K562 (cell line): ENCODE data around the gene CDKN2AIPNL. TPM values are rescaled to one million over a fixed set of nuclear protein-coding genes. Genes with fewer than 3 reads are reported as not detected.

Experiments
- ATAC-seq: fragments of 200-7000 bp; cut with Tn5 transposase; 3 replicates; pipeline ENCODE4 v1.9.1; 2020; ENCODE audit warnings: moderate library complexity
- BruUV-seq: library from RNA; stranded (reverse); fragments of 400-500 nt; replicated peaks from 2 replicates; lab custom pipeline; 2021; lab: Mats Ljungman, UMichigan
- CTCF ChIA-PET: fragments of 300-600 bp; formaldehyde crosslinking; extraction: SDS; loops from one replicate; lab custom pipeline; 2021; ENCODE audit warnings: low intra/inter-chr PET ratio; lab: Yijun Ruan, JAX
- POLR2A ChIA-PET: fragments of 300-600, 350-650 bp; sonication (Branson Sonifier 250); formaldehyde crosslinking; extraction: SDS; loops from one replicate; lab custom pipeline; 2021; ENCODE audit warnings: antibody characterized with exemption, inconsistent platforms; lab: Yijun Ruan, JAX
- DNase-seq, 4 experiments: peaks; one replicate each; pipeline versions ENCODE4 v3.0.0 to v3.0.0-alpha.2; 2011 to 2018; ENCODE audit warnings: low spot score in 3 of 4, mixed read lengths in 3 of 4; ENCODE audit errors: extremely low read depth in 1 of 4
- FAIRE-seq: peaks from 2 replicates; lab custom pipeline; 2011; peaks lifted over from hg19 to GRCh38; lab: Jason Lieb, UNC
- H2AFZ ChIP-seq: 2 replicates; pipeline ENCODE4 v1.6.0; 2011; ENCODE audit warnings: low read depth, low read length, control low read depth, inconsistent platforms
- H3K27ac ChIP-seq: fragments of 200-600 bp; 3 replicates; pipeline ENCODE4 v1.8.0; 2011; ENCODE audit warnings: low read depth, mild to moderate bottlenecking, control low read depth, inconsistent platforms, low read length, moderate library complexity, mixed read lengths; ENCODE audit errors: extremely low read depth
- H3K27me3 ChIP-seq, 2 experiments: fragments of 300-600 bp in 1 of 2; 2 replicates in 1 of 2; 3 replicates in 1 of 2; pipeline versions ENCODE4 v1.6.0 to v1.8.0; 2011; ENCODE audit warnings: inconsistent platforms in 2 of 2, low read length in 2 of 2, mild to moderate bottlenecking in 1 of 2, mixed read lengths in 1 of 2, moderate library complexity in 1 of 2; ENCODE audit not compliant: control insufficient read depth in 2 of 2, insufficient read depth in 2 of 2
- H3K36me3 ChIP-seq: fragments of 300-600 bp; 3 replicates; pipeline ENCODE4 v1.8.0; 2011; ENCODE audit warnings: mild to moderate bottlenecking, low read length, inconsistent platforms; ENCODE audit not compliant: control insufficient read depth, insufficient read depth
- H3K4me1 ChIP-seq, 2 experiments: fragments of 200-600 bp in 1 of 2; replicated peaks in 1 of 2; 2 replicates in 1 of 2; 3 replicates in 1 of 2; pipeline versions ENCODE4 v1.5.1 to v1.8.0; 2011; ENCODE audit warnings: inconsistent platforms in 2 of 2, low read length in 2 of 2, mild to moderate bottlenecking in 1 of 2, mixed read lengths in 1 of 2, moderate library complexity in 1 of 2; ENCODE audit not compliant: control insufficient read depth in 2 of 2, insufficient read depth in 2 of 2
- H3K4me2 ChIP-seq: 2 replicates; pipeline ENCODE4 v1.6.1; 2011; ENCODE audit warnings: low read length, control low read depth, inconsistent platforms, mixed read lengths; ENCODE audit not compliant: insufficient read depth
- H3K4me3 ChIP-seq: fragments of 200-600 bp; sonication (generic), shearing (Covaris generic); 2 replicates; pipeline ENCODE4 v1.5.1; 2016; ENCODE audit warnings: control low read depth, inconsistent platforms
- H3K79me2 ChIP-seq: fragments of 200-600 bp; 3 replicates; pipeline ENCODE4 v1.8.0; 2011; ENCODE audit warnings: low read length, inconsistent platforms; ENCODE audit not compliant: control insufficient read depth, insufficient read depth
- H3K9ac ChIP-seq, 2 experiments: 2 replicates each; pipeline versions ENCODE4 v1.6.0 to v1.6.1; 2011; ENCODE audit warnings: low read depth in 2 of 2, low read length in 2 of 2, control low read depth in 1 of 2, inconsistent platforms in 1 of 2, mild to moderate bottlenecking in 1 of 2, mixed read lengths in 1 of 2; ENCODE audit not compliant: insufficient read depth in 1 of 2
- H3K9me1 ChIP-seq: one replicate; pipeline ENCODE4 v1.6.0; 2011; ENCODE audit warnings: inconsistent platforms, mild to moderate bottlenecking, low read length, moderate library complexity; ENCODE audit not compliant: control insufficient read depth, insufficient read depth
- H3K9me3 ChIP-seq: replicated peaks from 2 replicates; pipeline ENCODE4 v1.5.1; 2011; ENCODE audit warnings: low read depth, low read length, inconsistent platforms; ENCODE audit not compliant: control insufficient read depth, insufficient read depth
- H4K20me1 ChIP-seq: replicated peaks from 2 replicates; pipeline ENCODE4 v1.6.1; 2011; ENCODE audit warnings: low read length, inconsistent platforms, mixed read lengths; ENCODE audit not compliant: control insufficient read depth, insufficient read depth
- FOS ChIP-seq: IDR thresholded peaks from 3 replicates; pipeline ENCODE4 v1.6.1; 2011; ENCODE audit not compliant: insufficient read length; ENCODE audit errors: extremely low read depth
- FOXA3 ChIP-seq, 2 experiments: fragments of 450-650 bp in 1 of 2; sonication (generic) in 1 of 2; formaldehyde crosslinking; IDR thresholded peaks in 1 of 2; conservative IDR thresholded peaks in 1 of 2; 2 replicates each; pipeline versions ENCODE4 v1.4.0 to v1.8.0; 2020 to 2022; ENCODE audit warnings: mild to moderate bottlenecking in 2 of 2, missing genetic modification reagents in 1 of 2
- HMGXB4 ChIP-seq: sonication (generic); formaldehyde crosslinking; IDR thresholded peaks from 2 replicates; pipeline ENCODE4 v1.8.1; 2023; ENCODE audit warnings: mild to moderate bottlenecking, missing genetic modification reagents
- JUNB ChIP-seq: fragments of 450-650 bp; formaldehyde crosslinking; conservative IDR thresholded peaks from 2 replicates; pipeline ENCODE4 v1.4.0; 2020; ENCODE audit warnings: mild to moderate bottlenecking
- KDM4B ChIP-seq, 2 experiments: fragments of 450-650 bp in 1 of 2; sonication (generic) in 1 of 2; IDR thresholded peaks; 2 replicates each; pipeline ENCODE4 v1.6.1; 2016 to 2017; ENCODE audit warnings: borderline replicate concordance in 2 of 2, antibody characterized with exemption in 1 of 2, low read depth in 1 of 2, mild to moderate bottlenecking in 1 of 2
- MAFF ChIP-seq: IDR thresholded peaks from 2 replicates; pipeline ENCODE4 v1.6.1; 2012; ENCODE audit warnings: low read length, improper control_type of control experiment
- MAFG ChIP-seq: fragments of 450-650 bp; conservative IDR thresholded peaks from 2 replicates; pipeline ENCODE4 v1.6.1; 2016; ENCODE audit warnings: missing genetic modification characterization, missing compliant biosample characterization
- MCM7 ChIP-seq, 2 experiments: fragments of 450-650 bp; IDR thresholded peaks; 2 replicates each; pipeline ENCODE4 v1.6.1; 2016 to 2018
- MECOM ChIP-seq: fragments of 250-450 bp; sonication (Bioruptor Pico); IDR thresholded peaks from 2 replicates; pipeline ENCODE4 v1.8.0; 2022; ENCODE audit warnings: inconsistent platforms
- PBX2 ChIP-seq, 2 experiments: IDR thresholded peaks in 1 of 2; conservative IDR thresholded peaks in 1 of 2; 2 replicates each; pipeline ENCODE4 v1.6.1; 2016; ENCODE audit warnings: low read depth in 2 of 2, mild to moderate bottlenecking in 1 of 2, missing compliant biosample characterization in 1 of 2, missing genetic modification characterization in 1 of 2, moderate library complexity in 1 of 2
- PRMT5 ChIP-seq: sonication (generic); formaldehyde crosslinking; IDR thresholded peaks from 2 replicates; pipeline ENCODE4 v1.5.0; 2020; ENCODE audit warnings: missing genetic modification reagents
- PTRF ChIP-seq: fragments of 450-650 bp; IDR thresholded peaks from 2 replicates; pipeline ENCODE4 v1.6.1; 2016; ENCODE audit warnings: mild to moderate bottlenecking, missing genetic modification characterization, missing compliant biosample characterization
- RBM15 ChIP-seq: fragments of 200-400 bp; formaldehyde crosslinking; IDR thresholded peaks from 2 replicates; pipeline ENCODE4 v1.6.1; 2018; ENCODE audit warnings: mild to moderate bottlenecking, low read length, moderate library complexity; ENCODE audit not compliant: insufficient read depth
- RCOR1 ChIP-seq, 2 experiments: IDR thresholded peaks; 2 replicates each; pipeline ENCODE4 v1.6.1; 2012; ENCODE audit warnings: low read depth in 2 of 2, low read length in 2 of 2, borderline replicate concordance in 1 of 2, improper control_type of control experiment in 1 of 2
- SMARCB1 ChIP-seq: IDR thresholded peaks from 2 replicates; pipeline ENCODE4 v1.6.1; 2011; ENCODE audit warnings: improper control_type of control experiment, low read depth; ENCODE audit not compliant: insufficient read length
- SOX6 ChIP-seq: fragments of 450-650 bp; IDR thresholded peaks from 2 replicates; pipeline ENCODE4 v1.6.1; 2014; ENCODE audit warnings: mild to moderate bottlenecking
- SRF ChIP-seq, 2 experiments: fragments of 250-450, 450-650 bp in 1 of 2; sonication (Bioruptor Pico) in 1 of 2; sonication (generic) in 1 of 2; formaldehyde crosslinking; IDR thresholded peaks; 2 replicates each; pipeline versions ENCODE4 v1.5.0 to v1.5.1; 2020 to 2022; ENCODE audit warnings: mild to moderate bottlenecking in 1 of 2, missing genetic modification reagents in 1 of 2
- TAF1 ChIP-seq: IDR thresholded peaks from 2 replicates; pipeline ENCODE4 v1.6.1; 2011; ENCODE audit warnings: mild to moderate bottlenecking, low read length, moderate library complexity; ENCODE audit not compliant: insufficient read depth, control insufficient read depth, severe bottlenecking; ENCODE audit errors: extremely low read depth
- ZNF316 ChIP-seq: fragments of 450-650 bp; IDR thresholded peaks from 2 replicates; pipeline ENCODE4 v1.6.1; 2016
- ZNF57 ChIP-seq: fragments of 450-650 bp; formaldehyde crosslinking; IDR thresholded peaks from 2 replicates; pipeline ENCODE4 v1.4.0; 2020; ENCODE audit warnings: mild to moderate bottlenecking, moderate library complexity
- WGBS: fragments of 100-300 bp; shearing (Covaris generic); methylation state at CpG from one replicate; pipeline ENCODE4 v1.1.6; 2016; ENCODE audit warnings: low coverage, mixed read lengths; ENCODE audit not compliant: insufficient coverage; ENCODE audit errors: missing lambda C conversion rate; 5-methylcytosine and 5-hydroxymethylcytosine counted together
- in situ Hi-C: fragments of 300-500 bp; cut with MboI; formaldehyde crosslinking; loops from 4 replicates; pipeline ENCODE4 v1.15.0; 2018; ENCODE audit warnings: inconsistent platforms, mixed read lengths
- intact Hi-C: fragments of 100-400 bp; cut with micrococcal nuclease; formaldehyde crosslinking; loops from 2 replicates; pipeline ENCODE4 v1.14.2; 2022
- polyA plus RNA-seq, 8 experiments: library from polyadenylated mRNA; depleted of rRNA in 4 of 8; stranded (reverse) in 5 of 8; unstranded in 3 of 8; fragments of >200 nt; fragmentation: Nextera tagmentation in 2 of 8; fragmentation: Illumina TruSeq in 1 of 8; extraction: Ambion mirVana in 2 of 8; extraction: Trizol in 1 of 8; gene quantifications; 2 replicates each; pipeline versions ENCODE4 v1.2.1 to v1.2.3, GENCODE V29; 2011 to 2014; ENCODE audit warnings: inconsistent platforms in 1 of 8, missing spikeins in 1 of 8
- total RNA-seq, 7 experiments: library from RNA; depleted of rRNA in 6 of 7; stranded (reverse); fragments of >200 nt in 6 of 7; fragmentation: Illumina TruSeq in 2 of 7; extraction: Trizol in 2 of 7; gene quantifications; 2 replicates each; pipeline versions ENCODE4 v1.2.1 to v1.2.3, GENCODE V29; 2011 to 2021; ENCODE audit warnings: low replicate concordance in 1 of 7

The CDKN2AIPNL gene
- total and polyA plus RNA-seq, 9 of the 15 experiments (the other 6 are each of a cell fraction or from before 2014, with no cell fraction given): 19.9 to 46.9 (median 42.2) TPM

- ATAC-seq (no peak), DNase-seq (peak in 1 of 4 experiments; percentile 3), FAIRE-seq (no peak)
- CTCF ChIA-PET: no interaction called here
- Histone ChIP-seq H3K36me3 (no peaks in the 10 kb centered on the region), H3K9me1 (no peaks in the 10 kb centered on the region), H3K4me3 (no peak overlapping the region), H3K79me2 (no peaks in the 10 kb centered on the region), H3K9me3 (no peaks in the 10 kb centered on the region), H3K27me3 (no peaks in the 10 kb centered on the region), H3K4me1 (peaks cover 0 to 16% of the 10 kb centered on the region in 2 experiments; a peak in 2 of 5 replicates), H4K20me1 (no peaks in the 10 kb centered on the region), H3K9ac (no peak overlapping the region), H3K27ac (no peak overlapping the region), H3K4me2 (no peak overlapping the region), H2AFZ (no peak overlapping the region)
- intact Hi-C loops (no loop called here), in situ Hi-C loops (no loop called here)
- 4% methylated on average over 4 of the region's 4 CpGs for WGBS
- POLR2A ChIA-PET: interaction anchor here (0.6 kb wide), 1 partner anchor 68 kb away, joined by 4 read pairs; no protein-coding TSS in a partner anchor
- BruUV-seq: no TSS peak
- TF ChIP-seq HMGXB4: no peak
- TF ChIP-seq KDM4B (IDR thresholded peaks at IDR 0.05; ENCODE audit: borderline replicate concordance in 2 of 2, low read depth in 1 of 2): no peak
- no peak for TF ChIP-seq SRF (CRISPR knock-in tag; IDR thresholded peaks at IDR 0.05)
- TF ChIP-seq PRMT5 (CRISPR knock-in tag): no peak
- TF ChIP-seq MAFF: no peak
- TF ChIP-seq FOS: no peak
- TF ChIP-seq TAF1: no peak
- no peak for TF ChIP-seq RBM15
- no peak for TF ChIP-seq PTRF (tag)
- 0 out of 2 replicates have a peak, but pooled peaks have one; percentile 19 for TF ChIP-seq SOX6
- no peak for TF ChIP-seq PBX2 (CRISPR knock-in tag; IDR thresholded peaks at IDR 0.05; ENCODE audit: low read depth)
- peak; percentile 64 for TF ChIP-seq PBX2 (tag; conservative IDR thresholded peaks at IDR 0.05; ENCODE audit: low read depth)
- no peak for TF ChIP-seq JUNB (CRISPR knock-in tag)
- no peak for TF ChIP-seq ZNF57 (CRISPR knock-in tag)
- no peak for TF ChIP-seq SMARCB1
- TF ChIP-seq RCOR1 (IDR thresholded peaks at IDR 0.05; ENCODE audit: borderline replicate concordance in 1 of 2, low read depth in 2 of 2, low read length in 2 of 2): peak in 1 of 2 experiments; percentile 27; a peak in 1 of 4 replicates
- TF ChIP-seq MCM7 (IDR thresholded peaks at IDR 0.05): no peak
- TF ChIP-seq ZNF316: peak; percentile 38; the same call in 1 of the 2 replicates
- no peak for TF ChIP-seq FOXA3 (CRISPR knock-in tag; conservative IDR thresholded peaks at IDR 0.05 in 1 of 2, IDR thresholded peaks at IDR 0.05 in 1 of 2)
- peak; percentile 82 for TF ChIP-seq MECOM
- TF ChIP-seq MAFG: peak; percentile 40; the same call in 1 of the 2 replicates
Observed at GRCh38 chr5:134456825-134457224, 45.1 kb upstream of the CDKN2AIPNL start.
